SK-N-MC (cell line): Measurements from ENCODE around the gene SH3BGRL.

ENCODE experiments used
- DNase-seq: peaks from one replicate; pipeline ENCODE4 v3.0.0-alpha.2; 2011; ENCODE audit warnings: low read depth, low spot score
- H3K27ac ChIP-seq: fragments of 200-600 bp; sonication (generic); 2 replicates; pipeline ENCODE4 v1.5.1; 2016; ENCODE audit warnings: mixed run types
- H3K36me3 ChIP-seq: fragments of 200-600 bp; sonication (generic); 2 replicates; pipeline ENCODE4 v1.6.1; 2017; ENCODE audit warnings: antibody characterized with exemption, low read length, mixed read lengths; ENCODE audit not compliant: insufficient read depth
- H3K4me3 ChIP-seq: fragments of 200-600 bp; sonication (generic); 2 replicates; pipeline ENCODE4 v1.5.1; 2016
- H3K9ac ChIP-seq: fragments of 200-600 bp; sonication (generic); 2 replicates; pipeline ENCODE4 v1.8.0; 2017; ENCODE audit warnings: mixed run types, mixed read lengths; ENCODE audit not compliant: insufficient read length
- H3K9me3 ChIP-seq: fragments of 200-600 bp; sonication (generic); 2 replicates; pipeline ENCODE4 v1.6.1; 2017; ENCODE audit warnings: low read depth, mild to moderate bottlenecking, antibody characterized with exemption, low read length, moderate library complexity, mixed read lengths
- EZH2 ChIP-seq: fragments of 200-600 bp; sonication (generic); IDR thresholded peaks from one replicate; pipeline ENCODE4 v1.6.1; 2017; ENCODE audit warnings: antibody characterized with exemption
- FOXP2 ChIP-seq: optimal IDR thresholded peaks from 2 replicates; pipeline ENCODE3; 2011; ENCODE audit warnings: mild to moderate bottlenecking, moderate library complexity; ENCODE audit not compliant: insufficient read depth; ENCODE audit errors: extremely low read length, control extremely low read depth
- POLR2AphosphoS5 ChIP-seq: IDR thresholded peaks from 2 replicates; pipeline ENCODE4 v1.6.1; 2012; ENCODE audit warnings: mild to moderate bottlenecking, low read depth, low read length, borderline replicate concordance

The SH3BGRL gene

DNA sequence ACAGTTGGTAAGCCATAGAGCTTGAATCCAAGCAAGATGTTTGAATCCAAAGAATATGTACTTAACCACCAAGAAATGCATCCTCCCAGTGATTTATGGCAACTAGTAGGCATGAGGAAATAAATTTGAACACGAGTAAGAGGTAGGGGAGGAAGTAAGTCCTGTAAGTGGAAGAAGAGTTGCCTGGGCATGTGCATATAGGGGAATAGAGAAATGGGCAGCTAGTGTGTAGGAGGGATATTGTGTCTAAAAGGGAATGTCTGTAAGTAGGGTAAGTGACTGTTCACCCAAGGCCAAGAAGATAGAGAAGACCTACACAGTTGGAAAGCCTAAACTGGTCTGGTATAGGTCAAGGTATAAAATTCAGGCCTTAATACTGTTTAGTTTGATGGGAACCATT is 4.6 kb downstream of the SH3BGRL start:
- Histone ChIP-seq H3K36me3 (peaks cover 15% of the 10 kb centered on the region), H3K9ac (no peak overlapping the region), H3K27ac (no peak overlapping the region), H3K9me3 (no peaks in the 10 kb centered on the region), H3K4me3 (no peak overlapping the region)
- DNase-seq: no peak
- TF ChIP-seq EZH2 (no peak), FOXP2 (no peak), POLR2AphosphoS5 (no peak)

DNA sequence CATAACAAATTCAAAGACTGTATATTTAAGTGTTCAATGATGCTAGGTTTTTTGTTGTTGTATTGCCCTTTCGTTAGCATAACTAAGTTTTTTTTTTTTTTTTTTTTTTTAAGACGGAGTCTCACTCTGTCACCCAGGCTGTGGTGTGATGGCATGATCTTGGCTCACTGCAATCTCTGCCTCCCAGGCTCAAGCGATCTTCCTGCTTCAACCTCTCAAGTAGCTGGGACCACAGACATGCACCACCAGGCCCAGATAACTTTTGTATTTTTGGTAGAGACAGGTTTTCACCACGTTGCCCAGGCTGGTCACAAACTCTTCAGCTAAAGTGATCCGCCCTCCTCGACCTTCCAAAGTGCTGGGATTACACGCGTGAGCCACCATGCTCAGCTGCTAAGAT is 7.0 kb downstream of the SH3BGRL start:
- Histone ChIP-seq H3K27ac (no peak overlapping the region), H3K9me3 (no peaks in the 10 kb centered on the region), H3K9ac (no peak overlapping the region), H3K4me3 (no peak overlapping the region), H3K36me3 (peaks cover 18% of the 10 kb centered on the region)
- no peak for DNase-seq
- TF ChIP-seq POLR2AphosphoS5 (no peak), FOXP2 (no peak), EZH2 (no peak)

DNA sequence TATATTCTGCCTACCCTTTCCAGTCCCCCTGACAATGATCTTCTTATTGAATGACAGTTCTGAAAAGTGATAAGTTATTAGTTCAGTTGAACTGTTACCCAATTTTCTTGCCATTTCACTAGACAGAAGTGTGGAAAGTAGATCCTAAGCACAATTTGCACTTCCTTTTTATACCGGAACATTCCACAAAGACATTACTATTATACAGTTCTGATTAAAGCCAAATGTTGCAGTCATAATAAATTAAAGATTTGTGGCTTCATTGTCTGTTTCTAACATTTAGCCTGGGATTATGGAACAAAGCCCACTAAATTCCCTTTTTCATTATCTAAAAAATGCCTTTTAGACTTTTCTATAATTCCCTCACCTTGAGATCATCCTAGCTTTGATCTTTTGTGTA is 13.8 kb downstream of the SH3BGRL start:
- H3K27ac ChIP-seq: no peak overlapping the region

DNA sequence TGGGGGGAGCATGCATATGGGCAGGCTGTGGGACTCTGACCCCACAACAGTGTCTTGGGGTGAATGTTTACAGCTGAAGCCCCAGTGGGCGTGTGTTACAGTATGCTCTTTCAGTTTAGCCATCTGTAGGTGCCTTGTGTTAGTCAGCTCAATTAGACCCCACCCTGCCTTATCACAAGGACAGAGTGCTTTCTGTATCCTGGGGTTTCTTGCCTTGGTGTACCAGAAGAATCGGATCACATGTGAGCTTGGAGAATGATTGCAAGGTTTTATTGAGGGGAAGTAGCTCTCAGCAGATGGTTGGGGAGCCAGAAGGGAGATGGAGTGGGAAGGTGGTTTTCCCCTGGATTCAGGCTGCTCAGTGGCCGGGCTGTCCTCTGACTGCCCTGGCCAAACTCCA is 27.3 kb downstream of the SH3BGRL start:
- no peak overlapping the region for H3K9ac ChIP-seq
- H3K27ac ChIP-seq: no peak overlapping the region
- DNase-seq: no peak
- H3K9me3 ChIP-seq: no peaks in the 10 kb centered on the region
- TF ChIP-seq FOXP2: no peak
- no peak for TF ChIP-seq POLR2AphosphoS5
- TF ChIP-seq EZH2: no peak
- H3K4me3 ChIP-seq: no peak overlapping the region
- no peaks in the 10 kb centered on the region for H3K36me3 ChIP-seq

More for the DNA sequence above, 13.8 kb downstream of the SH3BGRL start:
- TF ChIP-seq FOXP2 (no peak), POLR2AphosphoS5 (no peak), EZH2 (no peak)
- Histone ChIP-seq H3K4me3 (no peak overlapping the region), H3K9me3 (no peaks in the 10 kb centered on the region), H3K36me3 (peaks cover 4% of the 10 kb centered on the region; the same call in 1 of the 2 replicates), H3K9ac (no peak overlapping the region)
- no peak for DNase-seq

DNA sequence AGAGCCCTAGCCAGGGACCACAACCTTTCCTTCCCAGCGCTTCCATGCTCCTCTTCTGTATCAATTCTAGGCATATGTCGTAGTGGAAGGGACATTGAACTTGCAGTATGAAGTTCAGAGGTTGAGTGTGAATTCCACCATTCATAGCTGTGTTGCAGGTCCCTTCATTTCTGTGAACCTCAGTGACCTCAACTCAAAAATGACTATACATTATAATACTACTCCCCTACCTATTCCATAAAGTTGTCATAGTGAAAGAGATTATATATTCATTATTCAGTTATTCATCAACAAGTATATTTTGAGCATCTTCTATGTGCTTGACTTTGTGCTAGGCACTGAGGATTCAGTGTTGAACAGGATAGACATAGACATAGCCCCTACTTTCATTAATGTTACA is 28.0 kb downstream of the SH3BGRL start:
- Histone ChIP-seq H3K4me3 (no peak overlapping the region), H3K9me3 (no peaks in the 10 kb centered on the region), H3K27ac (no peak overlapping the region), H3K36me3 (no peaks in the 10 kb centered on the region), H3K9ac (no peak overlapping the region)
- no peak for DNase-seq
- TF ChIP-seq FOXP2: no peak
- TF ChIP-seq POLR2AphosphoS5: no peak
- TF ChIP-seq EZH2: no peak

DNA sequence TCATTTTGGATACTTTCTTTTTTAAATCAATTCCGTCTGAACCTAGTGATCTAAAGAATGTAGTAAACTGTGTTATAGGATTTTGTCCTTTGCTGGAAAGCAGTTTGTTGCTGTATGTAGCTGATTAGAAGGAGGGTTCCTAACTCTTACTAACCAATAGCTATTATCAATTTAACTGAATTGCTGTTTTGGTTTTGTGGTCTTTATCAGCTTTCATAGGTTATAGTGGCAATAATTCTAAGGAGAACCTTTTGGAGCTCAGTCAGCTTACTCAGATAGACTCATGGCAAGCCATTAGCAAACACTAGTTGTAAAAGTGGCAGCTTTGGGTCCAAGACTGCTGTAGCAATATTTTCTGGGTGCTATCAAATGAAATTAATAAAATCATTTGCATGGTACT is 29.6 kb downstream of the SH3BGRL start:
- DNase-seq: no peak
- no peak overlapping the region for H3K9ac ChIP-seq
- no peaks in the 10 kb centered on the region; the same call in 1 of the 2 replicates for H3K36me3 ChIP-seq
- TF ChIP-seq EZH2 (no peak), FOXP2 (no peak), POLR2AphosphoS5 (no peak)
- no peaks in the 10 kb centered on the region for H3K9me3 ChIP-seq
- H3K4me3 ChIP-seq: no peak overlapping the region
- no peak overlapping the region for H3K27ac ChIP-seq

DNA sequence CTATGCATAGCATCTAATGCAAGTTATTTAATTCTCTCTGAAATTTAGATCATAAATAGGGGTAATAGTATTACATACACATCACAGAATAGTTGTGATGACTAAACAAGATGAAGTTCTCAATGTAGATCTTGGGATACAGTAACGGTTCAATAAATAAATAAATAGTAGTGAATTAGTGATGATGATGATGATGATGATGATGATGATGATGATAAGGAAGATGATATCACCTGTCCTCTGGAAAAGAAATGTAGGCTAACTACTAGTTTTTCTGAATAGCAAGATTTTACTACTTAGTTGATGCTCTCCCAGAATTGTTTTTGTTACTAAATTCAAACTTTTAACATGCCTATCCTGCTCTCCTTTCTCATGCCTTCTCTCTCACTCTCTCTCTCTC is 30.3 kb downstream of the SH3BGRL start:
- no peak for DNase-seq
- Histone ChIP-seq H3K9me3 (no peaks in the 10 kb centered on the region), H3K9ac (no peak overlapping the region), H3K36me3 (no peaks in the 10 kb centered on the region; the same call in 1 of the 2 replicates), H3K27ac (no peak overlapping the region), H3K4me3 (no peak overlapping the region)
- TF ChIP-seq EZH2 (no peak), POLR2AphosphoS5 (no peak), FOXP2 (no peak)

DNA sequence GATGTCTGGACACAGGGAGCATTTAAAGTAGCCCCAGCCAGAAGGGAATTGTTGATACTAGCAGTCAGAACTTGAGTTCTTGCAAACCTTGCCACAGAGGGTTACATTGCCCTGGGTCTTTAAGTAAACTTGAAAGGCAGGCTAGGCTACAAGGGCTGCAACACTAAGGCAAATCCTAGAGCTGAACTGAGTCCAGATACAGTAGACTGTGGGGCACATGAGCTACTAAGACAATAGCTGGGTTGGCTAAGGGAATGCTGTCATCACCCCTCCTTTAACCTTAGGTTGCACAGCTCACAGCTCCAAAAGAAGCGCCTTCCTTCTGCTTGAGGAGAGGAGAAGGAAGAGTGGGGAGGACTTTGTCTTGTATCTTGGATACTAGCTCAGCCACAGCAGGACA is 35.6 kb downstream of the SH3BGRL start:
- Histone ChIP-seq H3K27ac (no peak overlapping the region), H3K9ac (no peak overlapping the region), H3K36me3 (no peaks in the 10 kb centered on the region; the same call in 1 of the 2 replicates), H3K9me3 (no peaks in the 10 kb centered on the region), H3K4me3 (no peak overlapping the region)
- TF ChIP-seq EZH2 (no peak), POLR2AphosphoS5 (no peak), FOXP2 (no peak)
- no peak for DNase-seq

DNA sequence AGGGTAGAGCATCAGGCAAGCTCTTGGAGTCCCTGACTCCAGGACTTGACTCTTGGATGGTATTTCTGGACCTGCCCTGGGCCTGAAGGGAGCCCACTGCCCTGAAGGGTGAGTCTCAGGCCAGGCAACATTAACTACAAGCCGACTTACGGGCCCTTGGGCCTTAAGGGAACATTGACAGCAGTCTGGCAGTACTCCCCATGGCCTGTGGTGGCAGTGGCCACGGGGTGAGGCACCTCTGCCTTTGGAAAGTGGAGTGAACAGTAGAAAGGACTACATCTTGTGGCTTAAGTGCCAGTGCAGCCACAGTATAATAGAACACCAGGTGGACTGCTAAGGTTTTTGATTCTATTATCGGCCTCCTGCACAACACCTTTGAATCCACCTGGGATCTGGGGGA is 36.3 kb downstream of the SH3BGRL start:
- Histone ChIP-seq H3K27ac (no peak overlapping the region), H3K9ac (no peak overlapping the region), H3K36me3 (no peaks in the 10 kb centered on the region; the same call in 1 of the 2 replicates), H3K9me3 (no peaks in the 10 kb centered on the region), H3K4me3 (no peak overlapping the region)
- DNase-seq: no peak
- TF ChIP-seq FOXP2: no peak
- no peak for TF ChIP-seq POLR2AphosphoS5
- no peak for TF ChIP-seq EZH2
